Stimulated activated CD8-positive, alpha-beta memory T cell treated with anti-CD3 and anti-CD28 coated beads, Interleukin-4, amount 100 ng/mL, for 24 hours (primary cell): ENCODE data around the gene SC5D.

Source experiments
- DNase-seq: peaks from one replicate; pipeline ENCODE4 v3.0.0-alpha.2; 2020; ENCODE audit warnings: low read depth

The SC5D gene

DNA sequence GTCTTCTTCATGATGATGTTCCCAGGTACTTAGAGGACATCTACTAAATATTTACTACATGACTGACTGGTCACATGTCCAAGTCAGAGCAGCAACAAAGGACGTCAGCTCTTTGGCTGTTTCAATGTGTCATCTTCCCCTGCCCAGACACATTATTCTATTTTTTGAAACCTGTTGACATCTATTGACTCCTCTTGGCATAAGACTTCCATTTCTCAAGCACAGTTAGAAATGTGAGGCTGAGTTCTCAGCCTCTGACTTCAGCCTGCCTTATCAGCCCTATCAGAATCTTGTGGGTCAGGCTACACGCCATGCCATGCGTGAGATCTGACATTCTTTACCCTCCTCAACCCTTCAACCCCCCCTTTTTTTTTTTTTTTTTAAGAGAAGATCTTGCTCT lies 63.8 kb downstream of the SC5D start:
- DNase-seq = no peak
